Body of pancreas (tissue), 4 donors: Measurements from ENCODE around the gene TMEM156. TPM values are rescaled to one million over a fixed set of nuclear protein-coding genes. Genes with fewer than 3 reads are reported as not detected.

Experiments used
- ATAC-seq: fragments of 150-250 bp; one replicate; pipeline ENCODE4 v1.9.1; 2016
- DNase-seq, 4 donors: peaks; one replicate each; pipeline ENCODE4 v3.0.0-alpha.2; 2019
- H3K27ac ChIP-seq, 4 donors: fragments of 200-600 bp; sonication (generic); 1 replicate in 3 of 4; 2 replicates in 1 of 4; pipeline versions ENCODE4 v1.5.1 to v1.6.1; 2016 to 2019; ENCODE audit warnings: mild to moderate bottlenecking in 1 of 4, mixed read lengths in 1 of 4, moderate library complexity in 1 of 4
- H3K27me3 ChIP-seq, 2 donors: fragments of 200-600 bp; sonication (generic); one replicate each; pipeline ENCODE4 v1.6.0; 2016; ENCODE audit warnings: mild to moderate bottlenecking in 1 of 2
- H3K36me3 ChIP-seq, 2 donors: fragments of 200-600 bp; sonication (generic); replicated peaks in 1 of 2; 2 replicates each; pipeline ENCODE4 v1.5.1; 2016; ENCODE audit warnings: low read depth in 2 of 2; ENCODE audit not compliant: insufficient read depth in 1 of 2
- H3K4me1 ChIP-seq: fragments of 200-600 bp; sonication (generic); one replicate; pipeline ENCODE4 v1.6.0; 2016
- H3K4me3 ChIP-seq, 2 donors: fragments of 200-600 bp; sonication (generic); 1 replicate in 1 of 2; 2 replicates in 1 of 2; pipeline ENCODE4 v1.5.1; 2016 to 2019
- H3K9me3 ChIP-seq, 3 donors: fragments of 200-600 bp; sonication (generic); 1 replicate in 2 of 3; 2 replicates in 1 of 3; pipeline ENCODE4 v1.5.1; 2016
- POLR2A ChIP-seq, 3 donors: fragments of 450-650 bp; IDR thresholded peaks; one replicate each; pipeline ENCODE4 v1.6.1; 2016; ENCODE audit warnings: antibody characterized with exemption in 3 of 3, mild to moderate bottlenecking in 2 of 3
- WGBS, 2 donors: methylation state at CpG; one replicate each; pipeline ENCODE4 v1.1.5; 2017; 5-methylcytosine and 5-hydroxymethylcytosine counted together
- intact Hi-C: fragments of 100-400 bp; cut with DNase I; formaldehyde crosslinking; loops from one replicate; pipeline ENCODE4 v1.15.1; 2023
- total RNA-seq, 2 donors: library from RNA; depleted of rRNA; stranded (reverse); fragments of >200 nt; gene quantifications; one replicate each; pipeline ENCODE4 v1.1.0, GENCODE V29; 2016
- TF ChIP-seq, protein P1 (sequence below), 7 experiments: fragments of 450-650 bp in 4 of 7; fragments of 200-600 bp in 3 of 7; sonication (generic) in 3 of 7; IDR thresholded peaks; one replicate each; pipeline ENCODE4 v1.5.1; 2016 to 2019; ENCODE audit warnings: antibody characterized with exemption in 7 of 7

Gene TMEM156
- total RNA-seq, 2 donors from 2014 or later = 2.9 TPM; not detected in 1

DNA sequence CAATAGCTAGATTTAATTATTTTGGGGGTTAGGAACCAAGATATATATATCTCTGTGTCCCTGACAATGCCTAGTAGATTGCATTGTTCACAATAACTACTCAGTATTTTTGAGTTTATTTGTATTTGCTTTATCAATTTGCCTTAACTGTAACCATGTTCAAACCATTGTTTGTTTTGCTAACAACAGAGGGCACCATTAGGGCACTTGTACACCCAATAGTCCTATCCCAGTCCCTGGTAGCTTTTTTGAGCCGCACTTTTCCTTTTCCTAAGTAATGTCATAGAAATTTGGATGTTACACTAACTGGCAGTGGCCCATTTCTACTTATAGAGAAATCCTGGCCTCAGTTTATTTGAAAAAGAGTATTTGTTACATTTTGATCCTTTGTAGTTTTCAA is 29.2 kb upstream of the TMEM156 start:
- no peaks in the 10 kb centered on the region for H3K9me3 ChIP-seq
- DNase-seq = no peak
- no peak for TF ChIP-seq POLR2A (IDR thresholded peaks at IDR 0.05)
- TF ChIP-seq, protein P1, sequence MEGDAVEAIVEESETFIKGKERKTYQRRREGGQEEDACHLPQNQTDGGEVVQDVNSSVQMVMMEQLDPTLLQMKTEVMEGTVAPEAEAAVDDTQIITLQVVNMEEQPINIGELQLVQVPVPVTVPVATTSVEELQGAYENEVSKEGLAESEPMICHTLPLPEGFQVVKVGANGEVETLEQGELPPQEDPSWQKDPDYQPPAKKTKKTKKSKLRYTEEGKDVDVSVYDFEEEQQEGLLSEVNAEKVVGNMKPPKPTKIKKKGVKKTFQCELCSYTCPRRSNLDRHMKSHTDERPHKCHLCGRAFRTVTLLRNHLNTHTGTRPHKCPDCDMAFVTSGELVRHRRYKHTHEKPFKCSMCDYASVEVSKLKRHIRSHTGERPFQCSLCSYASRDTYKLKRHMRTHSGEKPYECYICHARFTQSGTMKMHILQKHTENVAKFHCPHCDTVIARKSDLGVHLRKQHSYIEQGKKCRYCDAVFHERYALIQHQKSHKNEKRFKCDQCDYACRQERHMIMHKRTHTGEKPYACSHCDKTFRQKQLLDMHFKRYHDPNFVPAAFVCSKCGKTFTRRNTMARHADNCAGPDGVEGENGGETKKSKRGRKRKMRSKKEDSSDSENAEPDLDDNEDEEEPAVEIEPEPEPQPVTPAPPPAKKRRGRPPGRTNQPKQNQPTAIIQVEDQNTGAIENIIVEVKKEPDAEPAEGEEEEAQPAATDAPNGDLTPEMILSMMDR (IDR thresholded peaks at IDR 0.05) = no peak
- H3K4me1 ChIP-seq = no peaks in the 10 kb centered on the region
- no peaks in the 10 kb centered on the region for H3K27me3 ChIP-seq
- H3K27ac ChIP-seq = no peak overlapping the region
- 79 to 86% methylated on average over 1 of the region's 1 CpG for WGBS, 2 donors
- intact Hi-C loops = no loop called here
- H3K36me3 ChIP-seq = no peaks in the 10 kb centered on the region
- no peak overlapping the region for H3K4me3 ChIP-seq
- no peak for ATAC-seq

- WGBS, 2 donors = 90 to 92% methylated on average over 5 of the region's 5 CpGs
- Histone ChIP-seq H3K9me3 (no peaks in the 10 kb centered on the region), H3K27ac (no peak overlapping the region), H3K36me3 (no peaks in the 10 kb centered on the region), H3K4me3 (no peak overlapping the region), H3K4me1 (no peaks in the 10 kb centered on the region), H3K27me3 (no peaks in the 10 kb centered on the region)
- TF ChIP-seq, protein P1 (IDR thresholded peaks at IDR 0.05) = no peak
- no peak for TF ChIP-seq POLR2A (IDR thresholded peaks at IDR 0.05)
- intact Hi-C loops = no loop called here
- ATAC-seq = no peak
- no peak for DNase-seq
These were observed 23.8 kb upstream of the TMEM156 start for GRCh38 chr4:39056023-39056422.

- Histone ChIP-seq H3K36me3 (no peaks in the 10 kb centered on the region), H3K4me1 (no peaks in the 10 kb centered on the region), H3K9me3 (no peaks in the 10 kb centered on the region), H3K27me3 (no peaks in the 10 kb centered on the region), H3K4me3 (no peak overlapping the region), H3K27ac (no peak overlapping the region)
- TF ChIP-seq, protein P1 (IDR thresholded peaks at IDR 0.05) = no peak
- TF ChIP-seq POLR2A (IDR thresholded peaks at IDR 0.05) = no peak
- DNase-seq = no peak
- ATAC-seq = peak; percentile 30
- 65 to 68% methylated on average over 3 of the region's 3 CpGs for WGBS, 2 donors
- intact Hi-C loops = no loop called here
These were observed 22.3 kb upstream of the TMEM156 start for GRCh38 chr4:39054497-39054896.

DNA sequence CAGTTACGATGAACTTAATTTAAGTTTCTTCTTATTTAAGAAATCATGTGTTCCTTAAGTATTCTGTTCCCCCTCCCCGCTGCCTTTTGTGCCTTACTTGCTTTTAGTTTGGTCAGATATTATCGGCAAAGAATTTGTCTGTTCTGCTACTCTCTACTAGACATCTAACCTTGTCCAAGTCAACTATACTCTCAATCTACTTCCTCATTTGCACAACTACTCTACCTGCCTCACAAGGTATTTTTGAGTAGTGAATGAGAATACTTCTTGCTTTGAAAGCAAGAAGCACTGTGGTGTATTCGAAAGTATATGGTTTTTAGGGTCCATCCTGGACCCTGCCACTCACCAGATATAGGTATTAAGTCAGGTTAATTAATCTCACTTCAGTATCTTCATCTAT is 21.8 kb upstream of the TMEM156 start:
- intact Hi-C loops = no loop called here
- 93 to 94% methylated on average over 4 of the region's 4 CpGs for WGBS, 2 donors
- ATAC-seq (no peak), DNase-seq (no peak)
- Histone ChIP-seq H3K27ac (no peak overlapping the region), H3K4me3 (no peak overlapping the region), H3K4me1 (no peaks in the 10 kb centered on the region), H3K27me3 (no peaks in the 10 kb centered on the region), H3K36me3 (no peaks in the 10 kb centered on the region), H3K9me3 (no peaks in the 10 kb centered on the region)
- no peak for TF ChIP-seq POLR2A (IDR thresholded peaks at IDR 0.05)
- TF ChIP-seq, protein P1 (IDR thresholded peaks at IDR 0.05) = no peak

GRCh38 chr4:39051492-39051891 is 19.3 kb upstream of the TMEM156 start:
- Histone ChIP-seq H3K4me3 (no peak overlapping the region), H3K27me3 (no peaks in the 10 kb centered on the region), H3K9me3 (no peaks in the 10 kb centered on the region), H3K4me1 (peaks cover 9% of the 10 kb centered on the region), H3K36me3 (no peaks in the 10 kb centered on the region), H3K27ac (no peak overlapping the region)
- 100% methylated on average over 1 of the region's 1 CpG for WGBS, 2 donors
- no peak for TF ChIP-seq POLR2A (IDR thresholded peaks at IDR 0.05)
- TF ChIP-seq, protein P1 (IDR thresholded peaks at IDR 0.05) = no peak
- ATAC-seq (no peak), DNase-seq (no peak)
- intact Hi-C loops = no loop called here
